ENCODE data around the gene KCNAB2. TPM values are rescaled to one million over a fixed set of nuclear protein-coding genes. Genes with fewer than 3 reads are reported as not detected.

Gene KCNAB2
- total and polyA plus RNA-seq, 9 donors = 2.4 to 7.8 (median 5.4) TPM

GRCh38 chr1:6002714-6003501 lies 42.8 kb upstream of the KCNAB2 start:
- Histone ChIP-seq H3K4me3 (ENCODE audit: low read length) (no peak overlapping the region), H3K27ac (ENCODE audit: low read length) (no peak overlapping the region), H3K9me3 (replicated peaks; ENCODE audit: control insufficient read depth, low read depth, low read length) (no peaks in the 10 kb centered on the region), H3K36me3 (ENCODE audit: control insufficient read depth, insufficient read depth, low read length) (no peaks in the 10 kb centered on the region), H3K4me1 (ENCODE audit: control insufficient read depth, insufficient read depth, low read length) (peaks cover 22% of the 10 kb centered on the region), H3K27me3 (ENCODE audit: control insufficient read depth, insufficient read depth, low read length) (peaks cover 8% of the 10 kb centered on the region)
- DNase-seq = peak; percentile 30
- WGBS (ENCODE audit: insufficient coverage) = 44% methylated on average over 29 of the region's 33 CpGs

DNA sequence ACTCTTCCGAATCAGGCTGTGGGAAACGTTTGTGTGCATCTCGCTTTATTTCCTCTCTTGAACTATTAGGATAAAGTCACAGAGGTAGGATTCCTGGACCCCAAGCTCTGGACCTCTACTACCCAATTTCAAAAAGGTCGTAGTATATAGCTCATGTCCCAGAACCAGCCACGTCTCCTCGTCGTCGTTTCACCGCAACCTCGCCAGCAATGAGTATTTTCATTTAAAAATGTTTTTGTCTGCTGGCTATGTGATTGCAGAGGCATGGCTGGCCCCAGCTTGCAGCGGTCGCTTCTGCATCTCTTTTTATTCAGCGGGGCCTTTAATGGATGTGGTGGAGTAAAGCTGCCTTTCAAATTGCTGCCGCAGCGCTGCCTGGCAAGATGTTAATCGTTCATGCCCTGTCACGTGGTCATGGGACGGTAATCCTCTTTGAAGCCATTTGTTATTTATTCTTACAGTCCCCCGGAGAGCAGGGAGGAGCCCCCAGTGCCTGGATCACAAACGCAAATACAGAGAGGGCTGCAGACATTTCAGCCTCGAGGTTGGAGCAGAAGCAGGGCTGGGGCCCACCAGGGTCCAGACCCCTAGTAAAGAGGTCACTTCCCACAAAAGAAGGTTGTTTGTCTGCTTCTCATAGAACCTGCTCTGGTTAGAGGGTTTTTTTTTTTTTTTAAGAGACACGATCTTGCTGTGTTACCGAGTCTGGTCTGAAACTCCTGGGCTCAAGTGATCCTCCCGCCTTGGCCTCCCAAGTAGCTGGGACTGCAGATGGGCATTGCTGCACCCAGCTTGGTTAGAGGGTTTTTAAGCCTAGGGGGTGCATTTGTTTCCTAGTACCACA lies 41.9 kb upstream of the KCNAB2 start:
- WGBS (ENCODE audit: insufficient coverage) = 28% methylated on average over 7 of the region's 24 CpGs
- peaks cover 22% of the 10 kb centered on the region for H3K4me1 ChIP-seq (ENCODE audit: control insufficient read depth, insufficient read depth, low read length)
- no peaks in the 10 kb centered on the region for H3K9me3 ChIP-seq (replicated peaks; ENCODE audit: control insufficient read depth, low read depth, low read length)
- H3K27ac ChIP-seq (ENCODE audit: low read length) = no peak overlapping the region
- H3K27me3 ChIP-seq (ENCODE audit: control insufficient read depth, insufficient read depth, low read length) = peaks cover 8% of the 10 kb centered on the region
- H3K4me3 ChIP-seq (ENCODE audit: low read length) = no peak overlapping the region
- no peak for DNase-seq
- H3K36me3 ChIP-seq (ENCODE audit: control insufficient read depth, insufficient read depth, low read length) = no peaks in the 10 kb centered on the region

DNA sequence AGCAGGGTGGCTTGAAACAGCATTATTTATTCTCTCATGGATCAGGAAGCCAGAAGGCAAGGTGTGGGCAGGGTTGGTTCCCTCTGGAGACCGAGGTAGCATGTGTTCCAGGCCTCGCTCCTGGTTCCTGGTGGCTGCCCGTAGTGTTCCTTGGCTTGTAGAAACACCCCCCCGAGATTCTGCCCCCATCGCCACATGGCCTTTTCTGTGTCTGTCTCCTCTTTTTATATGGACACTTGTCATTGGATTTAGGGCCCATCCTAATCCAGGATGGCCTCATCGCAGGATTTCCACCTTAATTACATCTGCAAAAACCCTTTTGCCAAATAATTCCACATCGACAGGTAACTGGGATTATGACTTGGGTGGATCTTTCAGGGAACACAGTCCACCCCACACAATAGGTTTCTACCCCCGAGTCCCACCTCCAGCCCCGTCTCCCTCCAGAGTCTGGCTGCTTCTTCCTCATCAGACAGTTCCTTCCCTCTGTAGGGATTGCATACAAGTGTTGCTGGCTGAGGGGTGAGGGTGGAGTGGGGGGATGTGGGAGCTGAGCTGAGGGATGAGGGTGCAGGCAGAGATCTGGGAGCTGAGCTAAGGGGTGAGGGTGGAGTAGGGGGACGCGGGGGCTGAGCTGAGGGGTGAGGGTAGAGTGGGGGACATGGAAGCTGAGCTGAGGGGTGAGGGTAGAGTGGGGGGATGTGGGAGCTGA lies 41.1 kb upstream of the KCNAB2 start:
- 68% methylated on average over 5 of the region's 11 CpGs for WGBS (ENCODE audit: insufficient coverage)
- H3K36me3 ChIP-seq (ENCODE audit: control insufficient read depth, insufficient read depth, low read length) = no peaks in the 10 kb centered on the region
- H3K9me3 ChIP-seq (replicated peaks; ENCODE audit: control insufficient read depth, low read depth, low read length) = no peaks in the 10 kb centered on the region
- no peak overlapping the region for H3K27ac ChIP-seq (ENCODE audit: low read length)
- DNase-seq = no peak
- peaks cover 22% of the 10 kb centered on the region for H3K4me1 ChIP-seq (ENCODE audit: control insufficient read depth, insufficient read depth, low read length)
- peaks cover 8% of the 10 kb centered on the region for H3K27me3 ChIP-seq (ENCODE audit: control insufficient read depth, insufficient read depth, low read length)
- H3K4me3 ChIP-seq (ENCODE audit: low read length) = no peak overlapping the region

GRCh38 chr1:6005276-6005917 lies 40.3 kb upstream of the KCNAB2 start:
- Histone ChIP-seq H3K27me3 (ENCODE audit: control insufficient read depth, insufficient read depth, low read length) (peaks cover 8% of the 10 kb centered on the region), H3K36me3 (ENCODE audit: control insufficient read depth, insufficient read depth, low read length) (no peaks in the 10 kb centered on the region), H3K9me3 (replicated peaks; ENCODE audit: control insufficient read depth, low read depth, low read length) (no peaks in the 10 kb centered on the region), H3K27ac (ENCODE audit: low read length) (no peak overlapping the region), H3K4me1 (ENCODE audit: control insufficient read depth, insufficient read depth, low read length) (peaks cover 22% of the 10 kb centered on the region), H3K4me3 (ENCODE audit: low read length) (no peak overlapping the region)
- DNase-seq = no peak
- 53% methylated on average over 7 of the region's 10 CpGs for WGBS (ENCODE audit: insufficient coverage)

GRCh38 chr1:6006882-6007281 lies 38.8 kb upstream of the KCNAB2 start:
- Histone ChIP-seq H3K9me3 (replicated peaks; ENCODE audit: control insufficient read depth, low read depth, low read length) (no peaks in the 10 kb centered on the region), H3K27me3 (ENCODE audit: control insufficient read depth, insufficient read depth, low read length) (peaks cover 8% of the 10 kb centered on the region), H3K4me3 (ENCODE audit: low read length) (no peak overlapping the region), H3K27ac (ENCODE audit: low read length) (no peak overlapping the region), H3K4me1 (ENCODE audit: control insufficient read depth, insufficient read depth, low read length) (peaks cover 13% of the 10 kb centered on the region), H3K36me3 (ENCODE audit: control insufficient read depth, insufficient read depth, low read length) (no peaks in the 10 kb centered on the region)
- DNase-seq = no peak
- 69% methylated on average over 9 of the region's 12 CpGs for WGBS (ENCODE audit: insufficient coverage)

GRCh38 chr1:6007318-6008083 lies 38.2 kb upstream of the KCNAB2 start:
- WGBS (ENCODE audit: insufficient coverage) = 39% methylated on average over 19 of the region's 25 CpGs
- Histone ChIP-seq H3K9me3 (replicated peaks; ENCODE audit: control insufficient read depth, low read depth, low read length) (no peaks in the 10 kb centered on the region), H3K36me3 (ENCODE audit: control insufficient read depth, insufficient read depth, low read length) (no peaks in the 10 kb centered on the region), H3K4me1 (ENCODE audit: control insufficient read depth, insufficient read depth, low read length) (peaks cover 7% of the 10 kb centered on the region), H3K4me3 (ENCODE audit: low read length) (no peak overlapping the region), H3K27me3 (ENCODE audit: control insufficient read depth, insufficient read depth, low read length) (peaks cover 8% of the 10 kb centered on the region), H3K27ac (ENCODE audit: low read length) (no peak overlapping the region)
- peak; percentile 34 for DNase-seq

GRCh38 chr1:6008084-6008415 lies 37.6 kb upstream of the KCNAB2 start:
- DNase-seq = no peak
- peaks cover 1% of the 10 kb centered on the region for H3K4me1 ChIP-seq (ENCODE audit: control insufficient read depth, insufficient read depth, low read length)
- no peak overlapping the region for H3K27ac ChIP-seq (ENCODE audit: low read length)
- peaks cover 8% of the 10 kb centered on the region for H3K27me3 ChIP-seq (ENCODE audit: control insufficient read depth, insufficient read depth, low read length)
- no peaks in the 10 kb centered on the region for H3K36me3 ChIP-seq (ENCODE audit: control insufficient read depth, insufficient read depth, low read length)
- no peak overlapping the region for H3K4me3 ChIP-seq (ENCODE audit: low read length)
- H3K9me3 ChIP-seq (replicated peaks; ENCODE audit: control insufficient read depth, low read depth, low read length) = no peaks in the 10 kb centered on the region
- 86% methylated on average over 7 of the region's 11 CpGs for WGBS (ENCODE audit: insufficient coverage)

DNA sequence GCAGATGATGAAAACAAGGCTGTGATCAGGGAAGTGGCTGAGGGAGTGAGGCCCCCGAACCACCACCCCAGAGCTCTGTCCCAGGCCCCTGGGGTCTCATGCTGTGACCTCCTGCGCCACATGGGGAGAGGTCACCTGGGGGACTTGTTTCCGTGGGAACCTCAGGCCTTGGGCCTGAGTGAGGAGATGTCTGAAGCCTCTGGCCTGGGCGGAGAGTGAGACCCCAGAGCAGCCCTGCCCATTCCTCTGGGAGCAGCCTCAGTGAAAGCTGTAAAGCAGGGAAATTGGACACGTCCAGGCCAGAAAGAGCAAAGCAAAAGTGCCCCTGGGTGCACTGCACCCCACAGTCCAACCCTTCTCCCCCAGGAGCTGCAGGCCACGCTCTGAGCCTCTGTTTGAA lies 37.0 kb upstream of the KCNAB2 start:
- H3K4me3 ChIP-seq (ENCODE audit: low read length) = no peak overlapping the region
- no peaks in the 10 kb centered on the region for H3K36me3 ChIP-seq (ENCODE audit: control insufficient read depth, insufficient read depth, low read length)
- no peak overlapping the region for H3K27ac ChIP-seq (ENCODE audit: low read length)
- no peak for DNase-seq
- no peaks in the 10 kb centered on the region for H3K9me3 ChIP-seq (replicated peaks; ENCODE audit: control insufficient read depth, low read depth, low read length)
- H3K27me3 ChIP-seq (ENCODE audit: control insufficient read depth, insufficient read depth, low read length) = peaks cover 8% of the 10 kb centered on the region
- 79% methylated on average over 5 of the region's 6 CpGs for WGBS (ENCODE audit: insufficient coverage)
- no peaks in the 10 kb centered on the region for H3K4me1 ChIP-seq (ENCODE audit: control insufficient read depth, insufficient read depth, low read length)

DNA sequence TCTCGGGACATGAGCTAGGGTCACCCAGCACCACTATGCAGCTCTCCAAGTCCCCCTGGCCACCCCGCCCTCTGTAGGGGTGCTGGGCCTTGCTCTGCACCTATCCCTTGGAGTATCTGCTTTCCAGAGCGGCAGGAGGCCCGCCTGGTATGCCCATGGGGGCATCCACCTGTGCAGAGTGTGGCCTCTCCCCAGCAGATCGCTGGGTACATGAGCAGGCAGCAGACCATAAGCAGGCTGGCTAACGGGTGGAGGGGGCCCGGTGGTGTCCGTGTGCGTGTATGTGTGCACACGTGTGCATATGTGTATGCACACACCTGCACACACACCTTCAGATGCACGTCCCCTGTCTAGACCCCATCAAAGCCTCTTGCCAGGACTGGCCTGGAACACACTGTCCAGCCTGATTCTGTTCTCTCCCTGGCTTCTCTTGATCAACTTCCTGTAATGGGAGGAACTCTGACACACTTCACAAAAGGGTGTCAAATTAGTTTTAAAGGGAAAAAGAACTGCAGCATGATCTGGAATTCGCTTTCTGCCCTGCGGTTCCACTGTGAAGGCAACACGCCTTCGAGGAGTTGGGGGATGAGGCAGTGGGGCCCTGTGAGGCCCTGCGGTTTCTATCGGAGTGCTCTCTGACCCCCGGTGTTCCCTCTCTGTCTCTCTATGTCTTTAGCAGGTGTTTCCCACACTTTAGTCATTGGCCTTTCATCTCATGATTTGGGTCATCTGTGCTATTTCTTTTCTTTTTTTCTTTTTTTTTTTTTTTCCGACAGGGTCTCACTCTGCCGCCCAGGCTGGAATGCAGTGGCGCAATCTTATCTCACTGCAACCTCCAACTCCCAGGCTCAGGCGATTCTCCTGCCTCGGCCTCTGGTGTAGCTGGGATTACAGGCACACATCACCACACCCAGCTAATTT lies 36.3 kb upstream of the KCNAB2 start:
- Histone ChIP-seq H3K4me3 (ENCODE audit: low read length) (no peak overlapping the region), H3K27me3 (ENCODE audit: control insufficient read depth, insufficient read depth, low read length) (peaks cover 8% of the 10 kb centered on the region), H3K4me1 (ENCODE audit: control insufficient read depth, insufficient read depth, low read length) (no peaks in the 10 kb centered on the region), H3K27ac (ENCODE audit: low read length) (no peak overlapping the region), H3K9me3 (replicated peaks; ENCODE audit: control insufficient read depth, low read depth, low read length) (no peaks in the 10 kb centered on the region), H3K36me3 (ENCODE audit: control insufficient read depth, insufficient read depth, low read length) (no peaks in the 10 kb centered on the region)
- DNase-seq = no peak
- WGBS (ENCODE audit: insufficient coverage) = 78% methylated on average over 13 of the region's 23 CpGs

All from muscle of leg (tissue), 11 donors.